ENCODE results near the gene ATP5F1B.

Gene ATP5F1B

GRCh38 chr12:56616244-56616643 lies 29.5 kb downstream of the ATP5F1B start:
- DNase-seq: no peak

DNA sequence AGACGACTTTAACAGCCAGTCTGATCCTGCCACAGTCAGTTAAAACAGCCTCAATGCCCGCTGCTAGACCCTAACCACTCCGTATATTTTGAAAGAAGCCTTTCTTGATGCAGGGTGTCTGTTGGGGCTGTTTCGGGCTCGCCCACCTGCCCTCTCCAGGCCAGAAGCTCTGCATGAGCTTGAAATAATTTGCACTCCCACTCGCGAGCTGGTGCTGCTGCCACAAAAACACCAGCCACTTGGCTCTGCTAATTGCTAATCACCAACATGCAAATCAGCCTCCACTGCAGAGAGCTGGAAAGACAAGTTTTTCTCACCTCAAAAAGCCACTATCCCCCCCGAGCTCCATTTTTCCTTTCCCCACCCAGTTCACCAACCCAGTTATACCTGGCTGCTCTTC lies 31.2 kb downstream of the ATP5F1B start:
- DNase-seq: no peak

- no peak for DNase-seq
Measured at GRCh38 chr12:56604355-56604754, 41.4 kb downstream of the ATP5F1B start.

GRCh38 chr12:56602239-56602638 lies 43.5 kb downstream of the ATP5F1B start:
- no peak for DNase-seq

DNA sequence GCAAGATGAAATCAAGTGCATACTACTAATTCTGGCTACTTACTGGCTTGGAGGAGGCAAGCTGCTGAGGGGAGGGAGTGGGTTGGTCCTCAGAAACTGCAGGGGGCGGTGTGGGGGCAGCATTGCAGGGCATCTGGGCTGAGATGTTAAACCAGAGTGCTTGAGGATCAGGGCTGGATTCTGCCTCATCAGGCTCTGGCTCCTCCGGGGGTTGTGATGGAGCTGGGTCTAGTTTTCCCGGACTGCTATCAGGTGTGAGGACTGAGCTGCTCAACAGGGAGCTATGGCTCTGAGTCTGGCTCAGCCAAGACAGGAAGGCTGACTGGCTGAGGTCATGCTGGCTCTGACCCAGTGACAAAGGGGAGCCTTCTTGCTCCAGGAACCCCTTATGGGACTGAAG lies 44.3 kb downstream of the ATP5F1B start:
- DNase-seq: no peak

DNA sequence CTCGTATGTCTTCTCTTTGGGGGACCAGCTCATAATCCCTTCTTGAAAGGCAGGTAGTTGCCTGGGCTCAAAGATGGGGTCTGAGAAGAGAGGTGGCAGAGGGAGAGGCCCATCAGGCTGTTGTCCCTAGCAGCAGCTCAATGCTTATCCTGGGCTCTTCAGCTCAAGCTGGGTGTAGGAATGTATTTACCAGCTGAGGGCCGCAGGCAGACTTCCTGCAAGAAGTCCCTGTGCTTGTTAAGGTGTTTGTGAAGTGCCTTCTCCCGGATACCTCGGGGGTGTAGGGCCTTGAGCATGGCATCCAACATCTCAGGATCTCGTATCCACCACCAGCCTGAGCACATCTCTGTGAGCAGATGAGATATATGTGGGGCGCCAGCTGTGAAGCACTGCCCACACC lies 45.0 kb downstream of the ATP5F1B start:
- DNase-seq: no peak

DNA sequence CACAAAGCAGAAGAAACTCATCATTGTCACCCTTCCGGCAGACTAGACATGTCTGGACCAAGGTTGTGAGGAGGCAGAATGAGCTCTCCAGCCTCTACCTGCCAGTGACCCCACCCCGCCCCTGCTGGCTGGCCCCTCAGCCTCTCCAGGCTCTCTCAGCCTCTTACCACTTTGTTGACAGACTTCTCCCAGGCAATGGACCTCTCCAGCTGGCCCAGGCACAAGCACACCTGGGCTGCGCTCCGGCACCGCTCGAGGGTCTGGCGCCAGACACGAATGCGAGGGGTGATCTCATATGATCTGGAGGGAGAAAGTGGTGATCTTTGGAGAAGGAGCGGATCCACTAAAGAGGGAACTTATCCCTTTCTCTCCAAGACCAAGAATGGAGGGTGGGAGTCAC lies 46.0 kb downstream of the ATP5F1B start:
- no peak for DNase-seq

DNA sequence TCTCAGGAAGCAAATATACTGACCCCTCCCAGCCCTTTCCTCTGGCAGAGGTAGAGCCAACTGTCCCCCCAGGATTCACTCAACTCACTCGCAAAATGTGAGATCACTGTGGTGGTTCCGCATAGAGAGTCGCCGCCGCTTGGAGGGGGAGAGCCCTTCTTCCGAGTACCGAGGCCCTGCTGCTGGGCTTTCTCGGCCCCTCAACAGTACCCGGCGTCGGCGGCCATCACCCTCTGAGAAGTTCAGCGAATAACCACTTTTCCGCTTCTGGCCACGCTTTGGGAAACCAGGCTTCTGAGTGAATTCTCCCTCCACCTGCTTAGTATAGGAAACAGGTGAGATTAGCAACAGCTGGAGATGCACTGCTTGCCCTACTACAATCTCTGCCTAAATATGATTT lies 46.7 kb downstream of the ATP5F1B start:
- DNase-seq: no peak

DNA sequence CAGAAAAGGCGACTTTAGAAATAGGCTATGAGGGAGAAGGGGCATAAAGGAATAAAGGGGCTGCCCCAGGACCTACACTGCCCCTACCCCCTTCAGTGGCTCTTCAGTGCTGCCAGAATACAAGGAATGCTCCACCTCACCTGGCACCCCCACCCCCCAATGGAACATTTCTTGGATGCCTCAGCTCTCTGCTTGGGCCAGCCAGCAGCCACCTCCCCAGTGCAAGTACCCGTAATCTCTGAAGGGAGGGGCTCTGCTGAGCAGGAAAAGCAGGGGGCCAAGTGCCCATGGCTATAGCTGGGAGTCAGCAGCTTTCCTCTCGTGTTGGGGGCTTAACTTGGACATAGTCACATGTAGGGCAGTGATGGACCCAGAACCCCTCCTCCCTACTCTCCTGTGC lies 49.0 kb downstream of the ATP5F1B start:
- DNase-seq: no peak

DNA sequence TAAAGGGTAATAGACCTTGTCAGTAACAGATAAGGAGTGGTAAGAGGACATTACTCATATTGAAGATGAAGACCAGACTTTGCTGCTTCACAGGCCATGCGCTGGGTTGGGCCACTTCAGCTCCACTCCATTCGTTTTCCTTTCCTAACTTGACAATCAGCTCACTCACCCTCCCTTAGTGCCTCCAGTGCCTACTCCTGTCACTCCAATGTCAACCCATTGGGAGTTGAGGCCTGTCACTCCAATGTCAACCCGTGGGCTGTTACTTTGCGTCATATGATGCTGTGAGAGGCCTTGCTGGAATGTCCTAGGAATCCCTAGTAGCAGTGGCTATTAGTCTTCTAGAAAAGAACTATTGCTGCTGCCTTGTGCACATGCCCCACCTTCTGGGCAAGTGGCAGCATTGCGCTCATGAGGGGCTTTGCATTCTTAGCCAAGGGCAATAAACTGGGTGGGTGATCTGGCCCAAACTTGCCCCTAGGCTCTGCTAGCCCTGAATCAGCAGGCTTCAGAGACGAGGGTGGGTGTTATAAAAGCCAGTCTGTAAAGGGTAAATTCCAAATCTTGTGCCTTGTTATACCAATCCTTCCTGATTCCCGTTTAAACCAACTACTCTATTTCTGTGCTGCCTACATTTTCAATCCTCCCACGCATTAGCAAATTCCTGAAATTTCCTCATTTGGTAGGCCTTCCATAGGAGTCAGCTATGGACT lies 51.7 kb downstream of the ATP5F1B start:
- DNase-seq: peak; percentile 64

GRCh38 chr12:56591961-56592360 lies 53.8 kb downstream of the ATP5F1B start:
- no peak for DNase-seq

- no peak for DNase-seq
Measured at GRCh38 chr12:56591126-56591525, 54.7 kb downstream of the ATP5F1B start.

DNA sequence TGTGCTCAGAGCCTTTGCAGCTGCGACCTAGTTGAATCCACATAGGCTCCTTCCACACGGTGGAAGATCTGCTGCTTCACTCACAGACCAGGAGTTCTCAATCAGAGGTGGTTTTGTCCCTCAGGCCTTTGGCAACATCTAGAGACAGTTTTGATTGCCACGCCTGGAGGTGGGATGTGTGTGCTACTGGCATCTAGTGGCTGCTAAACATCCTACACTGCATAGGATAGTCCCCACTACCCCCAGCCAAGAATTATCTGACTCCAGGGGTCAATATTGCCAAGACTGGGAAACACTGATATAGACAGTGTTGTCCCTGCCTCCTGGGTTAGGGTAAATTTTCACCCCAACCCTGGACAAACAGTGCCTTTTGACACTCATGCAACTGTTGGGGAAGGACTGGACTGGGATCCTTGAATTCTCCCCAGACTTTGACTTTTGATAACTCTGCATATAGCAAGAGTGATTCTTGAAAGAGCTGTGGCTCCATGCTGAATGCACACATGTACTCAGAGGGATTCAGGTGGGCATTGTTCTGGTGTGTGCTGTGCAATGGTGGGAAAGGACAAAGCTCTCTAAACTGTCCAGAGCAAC lies 55.5 kb downstream of the ATP5F1B start:
- DNase-seq: no peak

DNA sequence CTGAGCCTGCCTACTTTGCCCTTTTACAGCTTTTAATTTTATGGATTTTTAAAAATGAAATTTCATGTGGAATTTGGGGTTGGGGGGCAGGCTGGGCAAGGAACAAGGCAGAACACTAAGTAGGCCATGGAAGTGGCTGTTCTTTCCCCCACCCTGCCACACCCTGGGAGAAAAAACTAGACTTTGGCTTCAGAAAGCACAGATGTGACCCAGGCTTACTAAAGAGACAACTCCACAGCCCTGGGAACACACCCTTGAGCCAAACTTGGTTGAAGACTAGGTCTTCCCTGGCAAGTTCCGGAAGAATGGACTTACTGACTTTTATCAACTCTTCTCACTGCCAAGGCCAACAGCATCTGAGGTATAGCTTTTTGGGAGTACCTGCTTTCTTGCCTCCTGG lies 56.0 kb downstream of the ATP5F1B start:
- no peak for DNase-seq

Data from femur (tissue), 1 donor.